HepG2 (cell line): ENCODE results near the gene PSMC3IP. TPM values are rescaled to one million over a fixed set of nuclear protein-coding genes. Genes with fewer than 3 reads are reported as not detected.
A peak's percentile ranks its signal among the peaks of the same experiment; 100 is the strongest.

Experiments used
- ARID5B ChIP-seq: IDR thresholded peaks from 2 replicates; pipeline ENCODE4 v1.4.0; 2020; ENCODE audit warnings: mild to moderate bottlenecking, missing genetic modification reagents
- ATF1 ChIP-seq: IDR thresholded peaks from 2 replicates; pipeline ENCODE4 v1.6.1; 2016; ENCODE audit warnings: mild to moderate bottlenecking, control low read depth
- BCLAF1 ChIP-seq: fragments of 450-650 bp; IDR thresholded peaks from 2 replicates; pipeline ENCODE4 v1.6.1; 2017; ENCODE audit warnings: mild to moderate bottlenecking
- DR1 ChIP-seq: sonication (generic); formaldehyde crosslinking; IDR thresholded peaks from 2 replicates; pipeline ENCODE4 v1.8.0; 2021; ENCODE audit warnings: mild to moderate bottlenecking, missing genetic modification reagents, inconsistent platforms
- FOXK1 ChIP-seq: sonication (generic); formaldehyde crosslinking; IDR thresholded peaks from 2 replicates; pipeline ENCODE4 v1.4.0; 2020; ENCODE audit warnings: low read depth, missing genetic modification reagents, borderline replicate concordance
- IRF2 ChIP-seq: IDR thresholded peaks from 2 replicates; pipeline ENCODE4 v1.6.1; 2018; ENCODE audit warnings: missing genetic modification reagents, missing compliant biosample characterization
- JUNB ChIP-seq: sonication (generic); formaldehyde crosslinking; IDR thresholded peaks from 2 replicates; pipeline ENCODE4 v1.8.0; 2022; ENCODE audit warnings: missing genetic modification reagents, mild to moderate bottlenecking, borderline replicate concordance
- JUND ChIP-seq: sonication (generic); formaldehyde crosslinking; IDR thresholded peaks from 2 replicates; pipeline ENCODE4 v1.8.0; 2022; ENCODE audit warnings: mild to moderate bottlenecking, missing genetic modification reagents
- KLF6 ChIP-seq: IDR thresholded peaks from 2 replicates; pipeline ENCODE4 v1.8.0; 2016; ENCODE audit warnings: missing biosample characterization, missing genetic modification reagents
- MLXIP ChIP-seq: sonication (generic); formaldehyde crosslinking; IDR thresholded peaks from 2 replicates; pipeline ENCODE4 v1.9.0; 2021; ENCODE audit warnings: missing genetic modification reagents, borderline replicate concordance
- SAP130 ChIP-seq: IDR thresholded peaks from 2 replicates; pipeline ENCODE4 v1.6.1; 2016; ENCODE audit warnings: low read depth
- SIN3A ChIP-seq: IDR thresholded peaks from 2 replicates; pipeline ENCODE4 v1.6.1; 2011; ENCODE audit warnings: low read depth, mild to moderate bottlenecking, control low read depth, low read length, borderline replicate concordance
- SSRP1 ChIP-seq: IDR thresholded peaks from 2 replicates; pipeline ENCODE4 v1.6.1; 2016; ENCODE audit warnings: control low read depth
- SUZ12 ChIP-seq: fragments of 150-350 bp; IDR thresholded peaks from 2 replicates; pipeline ENCODE4 v1.6.1; 2014; ENCODE audit warnings: low read depth, low read length
- ZFP36L2 ChIP-seq: sonication (generic); formaldehyde crosslinking; IDR thresholded peaks from 2 replicates; pipeline ENCODE4 v1.4.0; 2020; ENCODE audit warnings: missing genetic modification reagents
- ZNF235 ChIP-seq: sonication (generic); formaldehyde crosslinking; IDR thresholded peaks from 2 replicates; pipeline ENCODE4 v1.8.1; 2023; ENCODE audit warnings: mild to moderate bottlenecking, missing genetic modification reagents, borderline replicate concordance
- ZNF501 ChIP-seq: sonication (generic); formaldehyde crosslinking; IDR thresholded peaks from 2 replicates; pipeline ENCODE4 v1.5.1; 2020; ENCODE audit warnings: mild to moderate bottlenecking, moderate library complexity, missing genetic modification reagents
- ZNF564 ChIP-seq: sonication (generic); formaldehyde crosslinking; IDR thresholded peaks from 2 replicates; pipeline ENCODE4 v1.8.1; 2023; ENCODE audit warnings: mild to moderate bottlenecking, missing genetic modification reagents
- ZNF598 ChIP-seq: sonication (generic); formaldehyde crosslinking; IDR thresholded peaks from 2 replicates; pipeline ENCODE4 v1.5.1; 2020; ENCODE audit warnings: mild to moderate bottlenecking, missing genetic modification reagents, borderline replicate concordance
- ZNF780A ChIP-seq: sonication (generic); formaldehyde crosslinking; IDR thresholded peaks from 2 replicates; pipeline ENCODE4 v1.8.0; 2022; ENCODE audit warnings: mild to moderate bottlenecking, missing genetic modification reagents, moderate library complexity
- ZNF841 ChIP-seq: sonication (generic); formaldehyde crosslinking; IDR thresholded peaks from 2 replicates; pipeline ENCODE4 v1.8.1; 2023; ENCODE audit warnings: missing genetic modification reagents, borderline replicate concordance
- polyA plus RNA-seq, 8 experiments: library from polyadenylated mRNA; depleted of rRNA in 3 of 8; stranded (reverse) in 7 of 8; unstranded in 1 of 8; fragments of >200 nt; fragmentation: Illumina TruSeq in 4 of 8; extraction: Trizol in 4 of 8; gene quantifications; 2 replicates each; pipeline versions ENCODE4 v1.2.1 to v1.2.3, GENCODE V29; 2011 to 2016; ENCODE audit warnings: low read depth in 4 of 8, missing spikeins in 1 of 8, mixed read lengths in 1 of 8; ENCODE audit not compliant: insufficient read depth in 1 of 8
- total RNA-seq, 5 experiments: library from RNA; depleted of rRNA; stranded (reverse); fragments of >200 nt; fragmentation: Illumina TruSeq; extraction: Trizol; gene quantifications; 2 replicates each; pipeline ENCODE4 v1.2.3, GENCODE V29; 2016; ENCODE audit warnings: low read depth in 1 of 5

PSMC3IP gene
- total and polyA plus RNA-seq, 2 of the 13 experiments (the other 11 are each of a cell fraction or from before 2014, with no cell fraction given): 6.5 to 22.4 TPM

- TF ChIP-seq ZNF501 (peak; percentile 74), SIN3A (no peak), ARID5B (CRISPR knock-in tag) (peak; percentile 92), ZNF235 (no peak), FOXK1 (peak; percentile 72; the same call in 1 of the 2 replicates), ZNF598 (CRISPR knock-in tag) (no peak), KLF6 (CRISPR knock-in tag) (peak; percentile 87; the same call in 1 of the 2 replicates), JUNB (CRISPR knock-in tag) (peak; percentile 94; the same call in 1 of the 2 replicates), SAP130 (CRISPR knock-in tag) (peak; percentile 95), ATF1 (CRISPR knock-in tag) (peak; percentile 80; the same call in 1 of the 2 replicates), ZNF564 (CRISPR knock-in tag) (peak; percentile 81; the same call in 1 of the 2 replicates), JUND (CRISPR knock-in tag) (peak; percentile 84), BCLAF1 (no peak), ZNF780A (CRISPR knock-in tag) (no peak), SSRP1 (CRISPR knock-in tag) (no peak), SUZ12 (no peak), MLXIP (no peak), ZFP36L2 (CRISPR knock-in tag) (no peak), DR1 (CRISPR knock-in tag) (no peak), ZNF841 (CRISPR knock-in tag) (no peak), IRF2 (CRISPR knock-in tag) (peak; percentile 53; the same call in 1 of the 2 replicates)
Observed at GRCh38 chr17:42541041-42541833, 36.3 kb downstream of the PSMC3IP start (continued).
